22Rv1 (cell line): ENCODE data around the gene ASTN2.

Experiments
- CTCF ChIP-seq: fragments of 450-650 bp; IDR thresholded peaks from 2 replicates; pipeline ENCODE4 v1.5.1; 2017; ENCODE audit warnings: mild to moderate bottlenecking
- ZFX ChIP-seq: fragments of 450-650 bp; IDR thresholded peaks from 2 replicates; pipeline ENCODE4 v1.6.1; 2017; ENCODE audit warnings: antibody characterized with exemption, borderline replicate concordance

- TF ChIP-seq CTCF = no peak
- no peak for TF ChIP-seq ZFX
These were observed 450.6 kb downstream of the ASTN2 start for GRCh38 chr9:116964258-116964657.
